HG02943 (cell line): ENCODE results near the gene NXPH1.

Source experiments
- ATAC-seq: cut with Tn5 transposase; IDR thresholded peaks from one replicate; pipeline ENCODE4 v1.9.1; 2021; ENCODE audit warnings: mild to moderate bottlenecking, low read depth, moderate library complexity; ENCODE audit not compliant: unreplicated experiment

Gene NXPH1

DNA sequence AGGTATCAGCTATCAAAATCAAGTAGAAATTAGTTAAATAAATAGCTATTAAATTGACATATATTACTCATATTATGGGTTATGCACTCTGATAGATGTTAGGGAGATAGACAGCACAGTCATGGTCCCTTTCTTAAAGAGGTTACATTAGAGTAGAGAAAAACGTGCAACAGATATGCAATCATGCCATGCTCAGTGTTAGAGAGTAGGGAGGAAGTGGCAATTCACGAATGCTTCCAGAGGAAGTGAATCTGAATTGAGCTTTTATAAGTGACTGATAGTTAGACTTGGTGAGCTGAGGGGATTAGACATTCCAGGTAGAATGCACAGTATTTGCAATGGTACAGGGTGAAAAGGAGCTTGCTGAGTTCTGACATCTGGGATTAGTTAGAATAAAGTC lies 349.8 kb downstream of the NXPH1 start:
- no peak for ATAC-seq

DNA sequence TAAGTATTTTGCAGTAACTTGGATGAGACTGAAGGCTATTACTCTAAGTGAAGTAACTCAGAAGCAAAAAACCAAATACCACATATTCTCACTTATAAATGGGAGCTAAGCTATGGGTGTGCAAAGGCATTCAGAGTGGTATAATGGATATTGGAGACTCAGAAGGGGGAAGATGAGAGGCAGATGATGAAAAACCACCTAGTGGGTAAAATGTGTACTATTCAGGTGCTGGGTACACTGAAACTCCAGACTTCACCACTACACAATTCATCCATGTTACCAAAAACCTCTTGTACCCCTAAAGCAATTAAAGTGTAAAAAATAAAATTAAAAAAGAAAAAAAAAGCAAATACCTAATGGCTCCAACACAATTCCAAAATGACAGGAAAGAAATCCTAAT lies 351.7 kb downstream of the NXPH1 start:
- no peak for ATAC-seq

DNA sequence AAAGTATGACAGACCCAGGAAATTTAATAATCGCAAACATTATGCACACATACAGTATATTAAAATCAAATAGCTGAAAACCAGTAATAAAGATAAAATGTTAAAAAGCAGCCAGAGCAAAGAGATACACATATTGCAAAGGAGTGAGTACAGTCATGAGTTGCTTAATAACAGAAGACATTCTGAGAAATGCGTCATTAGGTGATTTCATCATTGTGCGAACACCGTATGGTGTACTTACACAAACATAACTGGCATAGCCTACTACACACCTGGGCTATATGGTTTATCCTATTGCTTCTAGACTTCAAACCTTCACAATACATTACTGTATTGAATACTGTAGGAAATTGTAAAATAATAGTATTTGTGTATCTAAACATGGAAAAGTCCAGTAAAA lies 367.6 kb downstream of the NXPH1 start:
- ATAC-seq = no peak
